ENCODE results near the gene MYOM1. TPM values are rescaled to one million over a fixed set of nuclear protein-coding genes. Genes with fewer than 3 reads are reported as not detected.

Gene MYOM1
- total and polyA plus RNA-seq, 7 donors, result 3.3 to 37.7 (median 17.3) TPM

- H3K27me3 ChIP-seq, result no peaks in the 10 kb centered on the region
- H3K4me1 ChIP-seq, result peaks cover 0 to 62% (median 49%) of the 10 kb centered on the region in 4 donors
- peak overlapping the region; percentile 100 for H3K27ac ChIP-seq
- no peaks in the 10 kb centered on the region for H3K9me3 ChIP-seq
- intact Hi-C loops (cut with DNase I), result loop anchor here (5.0 kb wide), 4 partner anchors 77 to 592 kb away; partner anchors contain the start of genes LPIN2 and SMCHD1
- peaks cover 4 to 12% (median 5%) of the 10 kb centered on the region in 4 donors for H3K36me3 ChIP-seq
- TF ChIP-seq POLR2AphosphoS5 (IDR thresholded peaks at IDR 0.05) (peak in 2 of 4 donors; percentile 20 to 42), EP300 (IDR thresholded peaks at IDR 0.05) (no peak), POLR2A (IDR thresholded peaks at IDR 0.05) (peak in 1 of 2 donors; percentile 13)
- TF ChIP-seq, protein P1, sequence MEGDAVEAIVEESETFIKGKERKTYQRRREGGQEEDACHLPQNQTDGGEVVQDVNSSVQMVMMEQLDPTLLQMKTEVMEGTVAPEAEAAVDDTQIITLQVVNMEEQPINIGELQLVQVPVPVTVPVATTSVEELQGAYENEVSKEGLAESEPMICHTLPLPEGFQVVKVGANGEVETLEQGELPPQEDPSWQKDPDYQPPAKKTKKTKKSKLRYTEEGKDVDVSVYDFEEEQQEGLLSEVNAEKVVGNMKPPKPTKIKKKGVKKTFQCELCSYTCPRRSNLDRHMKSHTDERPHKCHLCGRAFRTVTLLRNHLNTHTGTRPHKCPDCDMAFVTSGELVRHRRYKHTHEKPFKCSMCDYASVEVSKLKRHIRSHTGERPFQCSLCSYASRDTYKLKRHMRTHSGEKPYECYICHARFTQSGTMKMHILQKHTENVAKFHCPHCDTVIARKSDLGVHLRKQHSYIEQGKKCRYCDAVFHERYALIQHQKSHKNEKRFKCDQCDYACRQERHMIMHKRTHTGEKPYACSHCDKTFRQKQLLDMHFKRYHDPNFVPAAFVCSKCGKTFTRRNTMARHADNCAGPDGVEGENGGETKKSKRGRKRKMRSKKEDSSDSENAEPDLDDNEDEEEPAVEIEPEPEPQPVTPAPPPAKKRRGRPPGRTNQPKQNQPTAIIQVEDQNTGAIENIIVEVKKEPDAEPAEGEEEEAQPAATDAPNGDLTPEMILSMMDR (IDR thresholded peaks at IDR 0.05), result no peak
- peak overlapping the region; percentile 98 to 100 (median 99) for H3K4me3 ChIP-seq
- 9 to 10% methylated on average over 9 of the region's 9 CpGs for WGBS, 2 donors
- no peak for DNase-seq
These were observed 29.0 kb upstream of the MYOM1 start for GRCh38 chr18:3248658-3249359.

DNA sequence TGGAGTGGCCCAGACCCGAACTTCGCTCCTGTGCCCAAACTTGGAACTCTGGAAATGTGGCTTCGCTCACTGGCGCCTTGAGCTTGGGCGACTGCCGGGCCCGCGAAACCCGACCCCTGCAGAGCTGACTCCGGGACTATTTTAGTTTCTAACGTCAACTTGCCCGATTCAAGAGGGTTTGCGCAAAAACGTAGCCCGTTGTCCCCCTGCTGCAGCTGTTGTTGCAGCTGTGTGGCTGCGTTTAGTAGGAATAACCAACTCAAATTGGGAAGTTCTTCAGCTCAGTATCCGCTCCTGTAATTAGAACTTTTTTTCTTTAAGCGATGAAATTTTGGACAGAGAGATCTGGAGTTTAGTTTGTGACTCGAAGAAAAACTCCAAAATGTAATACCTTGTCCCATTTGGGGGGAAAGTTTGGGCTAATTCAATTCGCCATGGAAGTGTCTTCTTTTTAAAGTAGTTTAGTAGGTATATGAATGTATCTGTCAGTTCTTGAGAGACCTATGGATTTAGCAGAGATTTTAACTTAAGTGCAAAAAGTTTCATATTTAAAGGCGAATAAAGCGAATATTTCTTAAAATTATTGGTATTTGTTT lies 28.4 kb upstream of the MYOM1 start:
- Histone ChIP-seq H3K36me3 (peaks cover 0 to 6% (median 0%) of the 10 kb centered on the region in 4 donors), H3K9me3 (no peaks in the 10 kb centered on the region), H3K27ac (peak overlapping the region; percentile 100), H3K4me1 (peaks cover 0 to 56% (median 45%) of the 10 kb centered on the region in 4 donors), H3K4me3 (peak overlapping the region; percentile 98 to 100 (median 99)), H3K27me3 (no peaks in the 10 kb centered on the region)
- TF ChIP-seq, protein P1 (IDR thresholded peaks at IDR 0.05), result no peak
- TF ChIP-seq POLR2AphosphoS5 (IDR thresholded peaks at IDR 0.05) (no peak), EP300 (IDR thresholded peaks at IDR 0.05) (no peak), POLR2A (IDR thresholded peaks at IDR 0.05) (no peak)
- 0% methylated on average over 22 of the region's 22 CpGs for WGBS, 2 donors
- intact Hi-C loops (cut with DNase I), result loop anchor here (5.0 kb wide), 4 partner anchors 76 to 591 kb away; partner anchors contain the start of genes LPIN2 and SMCHD1
- DNase-seq, result peak; percentile 78

DNA sequence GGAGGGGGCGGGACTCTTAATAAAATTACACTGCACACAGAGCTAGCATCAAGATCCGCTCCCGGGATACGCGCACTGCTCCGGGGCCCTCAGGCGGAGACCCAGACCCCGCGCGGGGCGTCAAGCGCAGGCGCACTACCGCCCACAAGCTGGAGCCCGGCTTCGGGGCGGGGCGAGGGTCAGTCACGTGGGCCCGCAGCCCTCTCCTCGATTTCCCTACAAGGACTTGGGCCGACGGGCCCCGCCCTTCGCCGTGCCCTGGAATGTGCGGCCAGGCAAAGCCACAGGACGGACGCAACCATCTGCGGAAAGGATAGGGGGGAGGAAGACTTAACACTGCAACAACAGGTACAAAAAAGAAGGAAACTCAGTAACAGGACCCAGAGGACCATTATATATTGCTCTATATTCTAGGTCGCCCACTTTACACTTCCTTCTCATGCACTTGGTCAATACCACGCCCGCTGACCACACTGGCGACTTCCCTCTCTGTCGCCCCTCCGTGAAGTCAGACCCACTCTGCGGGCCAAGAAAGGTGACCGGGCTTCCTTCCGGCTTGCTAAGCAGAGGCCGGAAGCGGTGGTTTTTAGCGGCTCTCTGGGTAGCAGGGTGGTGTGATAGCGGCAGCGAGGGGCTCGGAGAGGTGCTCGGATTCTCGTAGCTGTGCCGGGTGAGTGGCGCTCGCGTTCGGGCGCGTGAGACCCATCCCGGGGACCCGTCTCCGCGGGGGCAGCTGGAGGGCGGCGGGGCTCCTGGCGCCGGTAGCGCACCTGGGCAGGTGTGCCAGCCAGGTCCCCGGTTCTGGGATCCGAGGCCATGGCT lies 27.7 kb upstream of the MYOM1 start, which contains the start of gene MYL12A:
TSS of gene MYL12A (plus strand) at position 562 of the 822 bp plus-strand sequence. CDS start 5,447 bp downstream, outside the sequence.
- H3K36me3 ChIP-seq, result no peaks in the 10 kb centered on the region
- peak within 1 kb of the TSS; percentile 98 to 100 (median 99) for H3K4me3 ChIP-seq
- H3K4me1 ChIP-seq, result peaks cover 0 to 48% (median 39%) of the 10 kb centered on the region in 4 donors
- peak; percentile 98 for DNase-seq
- intact Hi-C loops (cut with DNase I), result loop anchor here (2.0 to 5.0 kb wide), 6 partner anchors 29 to 590 kb away; partner anchors contain the start of genes LPIN2, MYOM1 and SMCHD1
- H3K27me3 ChIP-seq, result no peaks in the 10 kb centered on the region
- peak within 1 kb of the TSS; percentile 100 for H3K27ac ChIP-seq
- 0% methylated on average over 65 of the region's 65 CpGs for WGBS, 2 donors
- no peaks in the 10 kb centered on the region for H3K9me3 ChIP-seq
- TF ChIP-seq, protein P1 (IDR thresholded peaks at IDR 0.05), result no peak
- TF ChIP-seq POLR2A (IDR thresholded peaks at IDR 0.05) (peak; percentile 87 to 88), EP300 (IDR thresholded peaks at IDR 0.05) (peak in 1 of 4 donors; percentile 4), POLR2AphosphoS5 (IDR thresholded peaks at IDR 0.05) (peak; percentile 85 to 94 (median 92))

DNA sequence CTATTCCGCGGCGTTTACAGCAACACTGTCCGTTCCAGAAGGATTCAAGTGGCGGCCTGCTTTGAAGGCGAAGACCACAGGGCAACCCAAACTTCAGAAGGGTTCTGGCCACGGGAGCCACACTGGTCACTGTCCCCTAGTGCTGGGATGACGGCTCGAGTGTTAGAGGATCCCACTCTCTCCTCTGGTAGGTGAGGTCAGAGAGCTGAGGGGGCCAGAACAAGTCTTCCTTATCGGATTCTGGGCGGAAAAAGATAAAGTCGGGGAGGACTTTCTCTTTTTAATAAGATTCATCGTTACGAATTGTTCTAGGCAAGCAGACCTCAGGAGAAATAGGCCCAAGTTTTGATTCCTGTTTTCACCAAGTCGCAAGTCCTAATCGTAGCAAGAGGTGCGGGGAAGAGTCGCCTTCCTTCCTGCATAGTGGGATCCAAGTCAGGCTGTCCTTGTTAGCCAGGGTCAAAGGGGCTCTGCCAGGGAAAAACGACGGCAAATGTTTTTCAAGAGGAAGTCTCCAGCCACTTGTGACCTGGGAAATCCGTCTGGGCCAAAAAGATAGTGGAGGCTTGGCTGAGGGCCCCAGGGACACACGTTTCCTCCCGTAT lies 27.0 kb upstream of the MYOM1 start:
- no peaks in the 10 kb centered on the region for H3K36me3 ChIP-seq
- H3K27me3 ChIP-seq, result no peaks in the 10 kb centered on the region
- H3K4me1 ChIP-seq, result peaks cover 0 to 41% (median 32%) of the 10 kb centered on the region in 4 donors
- no peaks in the 10 kb centered on the region for H3K9me3 ChIP-seq
- H3K4me3 ChIP-seq, result peak overlapping the region; percentile 98 to 100 (median 99)
- DNase-seq, result peak; percentile 74
- TF ChIP-seq POLR2A (IDR thresholded peaks at IDR 0.05), result no peak
- TF ChIP-seq, protein P1 (IDR thresholded peaks at IDR 0.05), result no peak
- no peak for TF ChIP-seq EP300 (IDR thresholded peaks at IDR 0.05)
- no peak for TF ChIP-seq POLR2AphosphoS5 (IDR thresholded peaks at IDR 0.05)
- intact Hi-C loops (cut with DNase I), result loop anchor here (2.0 to 5.0 kb wide), 6 partner anchors 28 to 589 kb away; partner anchors contain the start of genes LPIN2, MYOM1 and SMCHD1
- WGBS, 2 donors, result 38 to 49% methylated on average over 23 of the region's 23 CpGs
- H3K27ac ChIP-seq, result peak overlapping the region; percentile 100

Data from sigmoid colon (tissue), 7 donors.